HG02759 (cell line): ENCODE data around the gene DUS1L.

Experiments
- ATAC-seq: cut with Tn5 transposase; IDR thresholded peaks from one replicate; pipeline ENCODE4 v1.9.1; 2021; ENCODE audit warnings: mild to moderate bottlenecking, moderate library complexity; ENCODE audit not compliant: unreplicated experiment

The DUS1L gene

GRCh38 chr17:82065638-82066303, at the start of gene DUS1L:
TSS of gene DUS1L (minus strand) at chr17:82065804. CDS start at chr17:82065059, 745 bp downstream.
- ATAC-seq = peak; percentile 72

GRCh38 chr17:82114872-82115271, 49.3 kb upstream of the DUS1L start:
- no peak for ATAC-seq

- no peak for ATAC-seq
Measured at GRCh38 chr17:82114447-82114846, 48.8 kb upstream of the DUS1L start.

- no peak for ATAC-seq
Measured at GRCh38 chr17:82113941-82114340, 48.3 kb upstream of the DUS1L start.

- no peak for ATAC-seq
Measured at GRCh38 chr17:82113422-82113821, 47.8 kb upstream of the DUS1L start.

GRCh38 chr17:82112914-82113311, 47.3 kb upstream of the DUS1L start:
- no peak for ATAC-seq

GRCh38 chr17:82112181-82112913, 46.7 kb upstream of the DUS1L start:
- no peak for ATAC-seq

- ATAC-seq = no peak
Measured at GRCh38 chr17:82110298-82110697, 44.7 kb upstream of the DUS1L start.

GRCh38 chr17:82108961-82109475, 43.4 kb upstream of the DUS1L start:
- ATAC-seq = no peak

- ATAC-seq = no peak
Measured at GRCh38 chr17:82108496-82108945, 42.9 kb upstream of the DUS1L start.

GRCh38 chr17:82108038-82108437, 42.4 kb upstream of the DUS1L start:
- no peak for ATAC-seq

- no peak for ATAC-seq
Measured at GRCh38 chr17:82107341-82107860, 41.8 kb upstream of the DUS1L start.

GRCh38 chr17:82106688-82107305, 41.2 kb upstream of the DUS1L start:
- no peak for ATAC-seq

- peak; percentile 86 for ATAC-seq
Measured at GRCh38 chr17:82105882-82106687, 40.5 kb upstream of the DUS1L start.

- no peak for ATAC-seq
Measured at GRCh38 chr17:82105417-82105881, 39.8 kb upstream of the DUS1L start.

- no peak for ATAC-seq
Measured at GRCh38 chr17:82104797-82105416, 39.3 kb upstream of the DUS1L start.

- no peak for ATAC-seq
Measured at GRCh38 chr17:82103553-82104451, 38.2 kb upstream of the DUS1L start.

GRCh38 chr17:82101767-82102679, 36.4 kb upstream of the DUS1L start:
- no peak for ATAC-seq
